Kidney (tissue), 14 donors: ENCODE results near the gene OR4B1. TPM values are rescaled to one million over a fixed set of nuclear protein-coding genes. Genes with fewer than 3 reads are reported as not detected.

ENCODE experiments used
- DNase-seq, 5 donors: peaks; one replicate each; pipeline ENCODE4 v3.0.0-alpha.2; 2013 to 2020
- FAIRE-seq: peaks from 2 replicates; lab custom pipeline; 2012; peaks lifted over from hg19 to GRCh38; lab: Jason Lieb, UNC
- H3K27ac ChIP-seq, 2 donors: one replicate each; pipeline ENCODE4 v1.7.0; 2013; ENCODE audit warnings: low read depth in 2 of 2, low read length in 2 of 2, inconsistent platforms in 1 of 2
- H3K27me3 ChIP-seq: one replicate; pipeline ENCODE4 v1.7.1; 2013; ENCODE audit warnings: low read length, inconsistent platforms; ENCODE audit not compliant: control insufficient read depth, insufficient read depth
- H3K36me3 ChIP-seq, 3 donors: one replicate each; pipeline versions ENCODE4 v1.7.0 to v1.7.1; 2013; ENCODE audit warnings: low read length in 3 of 3, control low read depth in 1 of 3, inconsistent platforms in 1 of 3; ENCODE audit not compliant: insufficient read depth in 3 of 3, control insufficient read depth in 2 of 3
- H3K4me1 ChIP-seq, 3 donors: one replicate each; pipeline versions ENCODE4 v1.7.0 to v1.7.1; 2013; ENCODE audit warnings: low read length in 3 of 3, inconsistent platforms in 1 of 3, low read depth in 1 of 3; ENCODE audit not compliant: control insufficient read depth in 2 of 3, insufficient read depth in 2 of 3
- H3K4me3 ChIP-seq, 3 donors: one replicate each; pipeline versions ENCODE4 v1.7.0 to v1.8.1; 2013; ENCODE audit warnings: low read length in 3 of 3, control low read depth in 1 of 3, inconsistent platforms in 1 of 3
- H3K9ac ChIP-seq, 3 donors: one replicate each; pipeline versions ENCODE4 v1.7.0 to v1.7.1; 2013; ENCODE audit warnings: low read length in 3 of 3, control low read depth in 1 of 3, inconsistent platforms in 1 of 3
- H3K9me3 ChIP-seq, 3 donors: one replicate each; pipeline versions ENCODE4 v1.7.0 to v1.7.1; 2013; ENCODE audit warnings: low read length in 3 of 3, control low read depth in 1 of 3, inconsistent platforms in 1 of 3; ENCODE audit not compliant: control insufficient read depth in 2 of 3, insufficient read depth in 1 of 3
- intact Hi-C: fragments of 100-400 bp; cut with DNase I; formaldehyde crosslinking; loops from one replicate; pipeline ENCODE4 v1.11.1; 2022
- polyA plus RNA-seq: library from polyadenylated mRNA; stranded (reverse); fragments of 350-450 nt; fragmentation: Illumina TruSeq; extraction: RNeasy Lipid Tissue Mini Kit (QIAGEN cat#74804); gene quantifications from one replicate; pipeline ENCODE4 v1.2.3, GENCODE V29; 2014; ENCODE audit warnings: low read depth, low replicate concordance; ENCODE audit not compliant: insufficient read depth
- total RNA-seq: library from RNA; stranded (reverse); fragmentation: NEBNext Ultra II Directional; extraction: Animal tissue kit (Norgen Biotek cat#: 25700); gene quantifications from one replicate; pipeline ENCODE4 v1.2.1, GENCODE V29; 2021
- TF ChIP-seq, protein P1 (sequence below): IDR thresholded peaks from 3 replicates; pipeline ENCODE4 v1.5.1; 2012; ENCODE audit warnings: mild to moderate bottlenecking, moderate library complexity, borderline replicate concordance; ENCODE audit not compliant: insufficient read depth; ENCODE audit errors: extremely low read depth
- donor health status: control.
- donor health status: control.
- donor health status: control.
- donor health status: control.
- donor health status: control.
- donor health status: DM: yes; HTN: yes; CAD: no.
- donor health status: Normal renal cell carcinoma (clear cell type).

Gene OR4B1
- total and polyA plus RNA-seq, 2 donors from 2014 or later: not detected

DNA sequence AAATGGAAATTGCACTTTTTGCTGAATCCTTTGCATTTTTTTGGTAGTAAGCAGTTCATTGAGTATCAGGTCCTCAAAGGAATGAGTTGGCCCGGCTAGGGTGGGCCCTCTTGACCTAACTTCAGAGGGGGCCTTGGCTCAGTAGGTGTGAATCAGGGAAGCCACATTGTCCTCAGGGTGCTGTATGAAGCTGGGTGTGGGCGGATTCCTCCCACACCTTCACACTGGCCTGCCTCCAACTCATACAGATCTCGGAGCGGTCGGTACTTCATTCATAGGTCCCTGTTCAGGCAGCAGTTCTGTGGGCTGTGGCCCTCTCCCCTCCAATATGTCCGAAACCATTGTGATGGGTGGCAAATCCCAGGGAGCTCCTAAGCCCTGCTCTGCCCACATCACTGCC is 47.4 kb upstream of the OR4B1 start:
- intact Hi-C loops: no loop called here
- Histone ChIP-seq H3K27me3 (no peaks in the 10 kb centered on the region), H3K27ac (no peak overlapping the region), H3K4me1 (no peaks in the 10 kb centered on the region), H3K4me3 (no peak overlapping the region), H3K9ac (no peak overlapping the region), H3K36me3 (peaks cover 0 to 17% (median 8%) of the 10 kb centered on the region in 3 donors), H3K9me3 (no peaks in the 10 kb centered on the region)
- TF ChIP-seq, protein P1, sequence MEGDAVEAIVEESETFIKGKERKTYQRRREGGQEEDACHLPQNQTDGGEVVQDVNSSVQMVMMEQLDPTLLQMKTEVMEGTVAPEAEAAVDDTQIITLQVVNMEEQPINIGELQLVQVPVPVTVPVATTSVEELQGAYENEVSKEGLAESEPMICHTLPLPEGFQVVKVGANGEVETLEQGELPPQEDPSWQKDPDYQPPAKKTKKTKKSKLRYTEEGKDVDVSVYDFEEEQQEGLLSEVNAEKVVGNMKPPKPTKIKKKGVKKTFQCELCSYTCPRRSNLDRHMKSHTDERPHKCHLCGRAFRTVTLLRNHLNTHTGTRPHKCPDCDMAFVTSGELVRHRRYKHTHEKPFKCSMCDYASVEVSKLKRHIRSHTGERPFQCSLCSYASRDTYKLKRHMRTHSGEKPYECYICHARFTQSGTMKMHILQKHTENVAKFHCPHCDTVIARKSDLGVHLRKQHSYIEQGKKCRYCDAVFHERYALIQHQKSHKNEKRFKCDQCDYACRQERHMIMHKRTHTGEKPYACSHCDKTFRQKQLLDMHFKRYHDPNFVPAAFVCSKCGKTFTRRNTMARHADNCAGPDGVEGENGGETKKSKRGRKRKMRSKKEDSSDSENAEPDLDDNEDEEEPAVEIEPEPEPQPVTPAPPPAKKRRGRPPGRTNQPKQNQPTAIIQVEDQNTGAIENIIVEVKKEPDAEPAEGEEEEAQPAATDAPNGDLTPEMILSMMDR: no peak
- FAIRE-seq (no peak), DNase-seq (no peak)

DNA sequence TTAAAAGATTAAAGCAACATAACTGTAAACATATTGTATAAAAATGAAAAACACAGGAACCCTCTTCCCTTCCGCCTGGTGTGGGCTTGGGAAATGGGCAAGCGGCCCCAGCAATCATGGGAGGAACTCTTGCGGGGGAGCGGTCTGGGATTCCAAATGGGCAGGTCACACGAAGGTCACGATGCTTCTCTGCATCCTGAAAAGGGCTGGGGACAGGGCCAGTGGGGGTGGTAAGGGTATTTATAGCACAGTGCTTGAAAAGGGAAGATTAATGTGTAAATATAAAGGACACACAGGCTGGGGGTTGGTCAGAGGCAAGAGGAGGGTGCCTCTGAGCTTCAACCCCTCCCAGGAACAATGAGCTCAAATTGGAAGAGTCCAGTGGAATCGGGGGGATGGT is 46.9 kb upstream of the OR4B1 start:
- DNase-seq (peak in 4 of 5 donors; percentile 44 to 70 (median 56)), FAIRE-seq (no peak)
- Histone ChIP-seq H3K27ac (no peak overlapping the region), H3K4me1 (no peaks in the 10 kb centered on the region), H3K9me3 (no peaks in the 10 kb centered on the region), H3K4me3 (no peak overlapping the region), H3K36me3 (peaks cover 0 to 15% (median 7%) of the 10 kb centered on the region in 3 donors), H3K27me3 (no peaks in the 10 kb centered on the region), H3K9ac (no peak overlapping the region)
- TF ChIP-seq, protein P1: no peak
- intact Hi-C loops: no loop called here

GRCh38 chr11:48170241-48171233 is 46.1 kb upstream of the OR4B1 start:
- Histone ChIP-seq H3K27me3 (no peaks in the 10 kb centered on the region), H3K36me3 (peaks cover 0 to 8% (median 4%) of the 10 kb centered on the region in 3 donors), H3K27ac (no peak overlapping the region), H3K4me3 (no peak overlapping the region), H3K9ac (no peak overlapping the region), H3K9me3 (no peaks in the 10 kb centered on the region), H3K4me1 (no peaks in the 10 kb centered on the region)
- TF ChIP-seq, protein P1: no peak
- peak in 2 of 5 donors; percentile 11 to 46 for DNase-seq
- no peak for FAIRE-seq
- intact Hi-C loops: no loop called here
